Loucy (cell line): ENCODE results near the gene NOTO.

ENCODE experiments used
- H2AFZ ChIP-seq: fragments of 200-600 bp; sonication (generic); 2 replicates; pipeline ENCODE4 v1.6.0; 2016; ENCODE audit warnings: antibody characterized with exemption, mild to moderate bottlenecking, low read length, moderate library complexity
- H3F3A ChIP-seq: fragments of 200-600 bp; 2 replicates; pipeline ENCODE4 v1.6.0; 2016; ENCODE audit warnings: antibody characterized with exemption, low read depth, mild to moderate bottlenecking
- H3K27me3 ChIP-seq: fragments of 200-600 bp; sonication (generic); 2 replicates; pipeline ENCODE4 v1.6.1; 2014; ENCODE audit warnings: low read length, mild to moderate bottlenecking; ENCODE audit not compliant: insufficient read depth, poor library complexity, severe bottlenecking
- H3K36me3 ChIP-seq: fragments of 200-600 bp; sonication (generic); 2 replicates; pipeline ENCODE4 v1.6.1; 2016; ENCODE audit warnings: low read length; ENCODE audit not compliant: insufficient read depth
- H3K4me1 ChIP-seq: fragments of 200-600 bp; sonication (generic); 2 replicates; pipeline ENCODE4 v1.5.1; 2014; ENCODE audit warnings: low read length, mild to moderate bottlenecking; ENCODE audit not compliant: insufficient read depth, poor library complexity, severe bottlenecking
- H3K4me2 ChIP-seq: fragments of 200-600 bp; sonication (generic); 2 replicates; pipeline ENCODE4 v1.6.0; 2014; ENCODE audit warnings: antibody characterized with exemption, low read length, low read depth, mild to moderate bottlenecking; ENCODE audit not compliant: poor library complexity, severe bottlenecking
- H3K4me3 ChIP-seq: fragments of 200-600 bp; sonication (generic); 2 replicates; pipeline ENCODE4 v1.5.1; 2014; ENCODE audit warnings: low read length, mild to moderate bottlenecking, mixed read lengths; ENCODE audit not compliant: poor library complexity, severe bottlenecking
- H3K79me2 ChIP-seq: fragments of 200-600 bp; sonication (generic); 2 replicates; pipeline ENCODE4 v1.6.1; 2014; ENCODE audit warnings: low read length; ENCODE audit not compliant: insufficient read depth
- H3K9ac ChIP-seq: fragments of 200-600 bp; sonication (generic); 2 replicates; pipeline ENCODE4 v1.6.0; 2014; ENCODE audit warnings: mild to moderate bottlenecking, low read depth, low read length, moderate library complexity; ENCODE audit not compliant: poor library complexity, severe bottlenecking
- H3K9me2 ChIP-seq: fragments of 200-600 bp; sonication (generic); replicated peaks from 2 replicates; pipeline ENCODE4 v1.6.1; 2016; ENCODE audit warnings: low read depth, low read length, mixed read lengths
- H3K9me3 ChIP-seq: fragments of 200-600 bp; sonication (generic); 2 replicates; pipeline ENCODE4 v1.6.1; 2014; ENCODE audit warnings: mild to moderate bottlenecking, antibody characterized with exemption, low read length, low read depth; ENCODE audit not compliant: insufficient read depth
- H4K20me1 ChIP-seq: fragments of 200-600 bp; sonication (generic); 2 replicates; pipeline ENCODE4 v1.6.0; 2014; ENCODE audit warnings: antibody characterized with exemption, low read length, mild to moderate bottlenecking; ENCODE audit not compliant: insufficient read depth, poor library complexity, severe bottlenecking
- CTCF ChIP-seq: fragments of 200-600 bp; sonication (generic); conservative IDR thresholded peaks from 2 replicates; pipeline ENCODE4 v1.5.1; 2014; ENCODE audit warnings: mild to moderate bottlenecking, antibody characterized with exemption, low read length
- EZH2phosphoT487 ChIP-seq: fragments of 200-600 bp; IDR thresholded peaks from 2 replicates; pipeline ENCODE4 v1.6.1; 2018; ENCODE audit warnings: antibody characterized with exemption, mild to moderate bottlenecking, moderate library complexity, borderline replicate concordance

Gene NOTO

DNA sequence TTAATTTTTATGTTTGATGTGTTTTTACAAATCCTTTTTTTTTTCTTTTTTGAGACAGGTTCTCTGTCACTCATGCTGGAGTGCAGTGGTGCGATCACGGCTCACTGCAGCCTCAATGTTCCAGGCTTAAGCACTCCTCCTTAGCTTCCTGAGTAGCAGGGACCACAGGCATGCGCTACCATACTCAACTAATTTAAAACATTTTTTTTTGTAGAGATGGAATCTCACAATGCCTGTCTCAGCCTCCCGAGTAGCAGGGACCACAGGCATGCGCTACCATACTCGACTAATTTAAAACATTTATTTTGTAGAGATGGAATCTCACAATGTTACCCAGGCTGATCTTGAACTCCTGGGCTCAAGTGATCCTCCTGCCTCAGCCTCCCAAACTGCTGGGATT, 3.2 kb downstream of the NOTO start:
- Histone ChIP-seq H3K79me2 (no peaks in the 10 kb centered on the region), H3F3A (no peaks in the 10 kb centered on the region), H3K9me2 (no peaks in the 10 kb centered on the region), H3K36me3 (no peaks in the 10 kb centered on the region), H3K9ac (no peak overlapping the region), H4K20me1 (no peaks in the 10 kb centered on the region), H3K4me1 (no peaks in the 10 kb centered on the region), H3K4me3 (no peak overlapping the region), H3K27me3 (no peaks in the 10 kb centered on the region), H2AFZ (no peak overlapping the region), H3K9me3 (no peaks in the 10 kb centered on the region), H3K4me2 (no peak overlapping the region)
- no peak for TF ChIP-seq EZH2phosphoT487
- TF ChIP-seq CTCF: no peak

DNA sequence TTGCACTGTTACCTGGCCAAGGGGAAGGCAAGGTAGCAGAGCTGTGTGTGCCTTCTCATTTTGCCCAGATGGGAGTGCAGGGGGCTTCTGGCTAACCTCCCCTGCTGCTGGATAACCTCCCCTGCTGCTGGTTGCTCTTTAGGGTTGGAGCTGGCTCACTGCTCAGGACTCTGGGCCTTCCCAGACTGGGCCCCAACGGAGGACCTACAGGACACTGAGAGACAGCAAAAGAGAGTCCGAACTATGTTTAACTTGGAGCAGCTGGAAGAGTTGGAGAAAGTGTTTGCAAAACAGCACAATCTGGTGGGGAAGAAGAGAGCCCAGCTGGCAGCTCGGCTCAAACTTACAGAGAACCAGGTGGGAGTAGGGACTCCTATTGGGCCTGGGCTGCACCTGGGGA, 5.9 kb downstream of the NOTO start:
- Histone ChIP-seq H3K9ac (no peak overlapping the region), H3F3A (no peaks in the 10 kb centered on the region), H3K4me3 (no peak overlapping the region), H2AFZ (no peak overlapping the region), H3K9me3 (no peaks in the 10 kb centered on the region), H3K4me1 (peaks cover 11% of the 10 kb centered on the region), H3K36me3 (no peaks in the 10 kb centered on the region), H4K20me1 (no peaks in the 10 kb centered on the region), H3K27me3 (no peaks in the 10 kb centered on the region), H3K9me2 (no peaks in the 10 kb centered on the region), H3K79me2 (peaks cover 6% of the 10 kb centered on the region; the same call in 1 of the 2 replicates), H3K4me2 (no peak overlapping the region)
- TF ChIP-seq EZH2phosphoT487: no peak
- no peak for TF ChIP-seq CTCF

- H3K79me2 ChIP-seq: peaks cover 7% of the 10 kb centered on the region; the same call in 1 of the 2 replicates
- H3K9me3 ChIP-seq: no peaks in the 10 kb centered on the region
- peaks cover 2% of the 10 kb centered on the region; the same call in 1 of the 2 replicates for H3F3A ChIP-seq
- H3K36me3 ChIP-seq: no peaks in the 10 kb centered on the region
- no peaks in the 10 kb centered on the region for H3K27me3 ChIP-seq
- H4K20me1 ChIP-seq: no peaks in the 10 kb centered on the region
- no peak overlapping the region for H3K9ac ChIP-seq
- H2AFZ ChIP-seq: no peak overlapping the region
- TF ChIP-seq CTCF: no peak
- TF ChIP-seq EZH2phosphoT487: no peak
- no peaks in the 10 kb centered on the region for H3K9me2 ChIP-seq
- H3K4me1 ChIP-seq: peaks cover 19% of the 10 kb centered on the region
- no peak overlapping the region for H3K4me3 ChIP-seq
- H3K4me2 ChIP-seq: no peak overlapping the region
These were observed 7.6 kb downstream of the NOTO start for GRCh38 chr2:73210019-73210418.
